Lung (tissue), 12 donors: ENCODE data around the gene MEG3. TPM values are rescaled to one million over a fixed set of nuclear protein-coding genes. Genes with fewer than 3 reads are reported as not detected.
A peak's percentile ranks its signal among the peaks of the same experiment; 100 is the strongest.

Experiments
- ATAC-seq: fragments of 200-7000 bp; cut with Tn5 transposase; one replicate; pipeline ENCODE4 v1.9.1; 2020; ENCODE audit warnings: moderate number of reproducible peaks; ENCODE audit not compliant: insufficient read depth, low FRiP score
- DNase-seq, 3 donors: peaks; one replicate each; pipeline ENCODE4 v3.0.0-alpha.2; 2013 to 2017
- H3K27ac ChIP-seq, 2 donors: one replicate each; pipeline ENCODE4 v1.5.1; 2013; ENCODE audit warnings: mild to moderate bottlenecking in 2 of 2, moderate library complexity in 2 of 2, control low read depth in 1 of 2, inconsistent platforms in 1 of 2, low read depth in 1 of 2, low read length in 1 of 2
- H3K27me3 ChIP-seq, 3 donors: one replicate each; pipeline ENCODE4 v1.5.1; 2013; ENCODE audit warnings: low read length in 2 of 3; ENCODE audit not compliant: control insufficient read depth in 3 of 3, insufficient read depth in 3 of 3
- H3K36me3 ChIP-seq, 4 donors: one replicate each; pipeline ENCODE4 v1.5.1; 2013; ENCODE audit warnings: low read length in 4 of 4, mild to moderate bottlenecking in 1 of 4, moderate library complexity in 1 of 4; ENCODE audit not compliant: control insufficient read depth in 4 of 4, insufficient read depth in 4 of 4
- H3K4me1 ChIP-seq, 5 donors: one replicate each; pipeline ENCODE4 v1.5.1; 2013; ENCODE audit warnings: low read length in 5 of 5, mild to moderate bottlenecking in 2 of 5, moderate library complexity in 1 of 5; ENCODE audit not compliant: control insufficient read depth in 5 of 5, insufficient read depth in 5 of 5
- H3K4me3 ChIP-seq: one replicate; pipeline ENCODE4 v1.5.1; 2013; ENCODE audit warnings: mild to moderate bottlenecking, control low read depth, moderate library complexity
- H3K9ac ChIP-seq, 2 donors: one replicate each; pipeline ENCODE4 v1.5.1; 2013; ENCODE audit warnings: low read length in 2 of 2, control low read depth in 1 of 2; ENCODE audit not compliant: insufficient read depth in 1 of 2
- H3K9me3 ChIP-seq, 4 donors: one replicate each; pipeline ENCODE4 v1.5.1; 2013; ENCODE audit warnings: low read length in 3 of 4, mild to moderate bottlenecking in 1 of 4, moderate library complexity in 1 of 4; ENCODE audit not compliant: control insufficient read depth in 4 of 4, insufficient read depth in 3 of 4
- WGBS, 2 donors: extraction: QIAGEN DNeasy Blood & Tissue Kit; methylation state at CpG; one replicate each; pipeline ENCODE4 v1.1.7; 2013; 5-methylcytosine and 5-hydroxymethylcytosine counted together
- polyA plus RNA-seq, 2 donors: library from polyadenylated mRNA; stranded (reverse); fragments of 200-250 nt; gene quantifications; one replicate each; pipeline ENCODE4 v1.2.1, GENCODE V29; 2013
- total RNA-seq, 2 donors: library from RNA; depleted of rRNA in 1 of 2; stranded (reverse); fragments of >200 nt in 1 of 2; gene quantifications; one replicate each; pipeline ENCODE4 v1.2.1, GENCODE V29; 2014 to 2021
- TF ChIP-seq, protein P1 (sequence below): IDR thresholded peaks from 2 replicates; pipeline ENCODE4 v1.5.1; 2012; ENCODE audit warnings: mild to moderate bottlenecking; ENCODE audit errors: control extremely low read depth, extremely low read depth
- donor health status: control.
- donor health status: control.
- donor health status: Bipolar disorder and iron deficiency.
- donor health status: healthy.
- donor health status: DM: yes; HTN: yes; CAD: no.

Gene MEG3
- total and polyA plus RNA-seq, 4 donors, result 5.9 to 267 (median 14.8) TPM

- peaks cover 0 to 11% (median 0%) of the 10 kb centered on the region in 4 donors for H3K9me3 ChIP-seq
- TF ChIP-seq, protein P1, sequence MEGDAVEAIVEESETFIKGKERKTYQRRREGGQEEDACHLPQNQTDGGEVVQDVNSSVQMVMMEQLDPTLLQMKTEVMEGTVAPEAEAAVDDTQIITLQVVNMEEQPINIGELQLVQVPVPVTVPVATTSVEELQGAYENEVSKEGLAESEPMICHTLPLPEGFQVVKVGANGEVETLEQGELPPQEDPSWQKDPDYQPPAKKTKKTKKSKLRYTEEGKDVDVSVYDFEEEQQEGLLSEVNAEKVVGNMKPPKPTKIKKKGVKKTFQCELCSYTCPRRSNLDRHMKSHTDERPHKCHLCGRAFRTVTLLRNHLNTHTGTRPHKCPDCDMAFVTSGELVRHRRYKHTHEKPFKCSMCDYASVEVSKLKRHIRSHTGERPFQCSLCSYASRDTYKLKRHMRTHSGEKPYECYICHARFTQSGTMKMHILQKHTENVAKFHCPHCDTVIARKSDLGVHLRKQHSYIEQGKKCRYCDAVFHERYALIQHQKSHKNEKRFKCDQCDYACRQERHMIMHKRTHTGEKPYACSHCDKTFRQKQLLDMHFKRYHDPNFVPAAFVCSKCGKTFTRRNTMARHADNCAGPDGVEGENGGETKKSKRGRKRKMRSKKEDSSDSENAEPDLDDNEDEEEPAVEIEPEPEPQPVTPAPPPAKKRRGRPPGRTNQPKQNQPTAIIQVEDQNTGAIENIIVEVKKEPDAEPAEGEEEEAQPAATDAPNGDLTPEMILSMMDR, result no peak
- DNase-seq (peak in 1 of 3 donors; percentile 24), ATAC-seq (no peak)
- WGBS, 2 donors, result 56 to 57% methylated on average over 15 of the region's 15 CpGs
- H3K27ac ChIP-seq, result no peak overlapping the region
- H3K27me3 ChIP-seq, result peaks cover 0 to 61% (median 0%) of the 10 kb centered on the region in 3 donors
- no peak overlapping the region for H3K4me3 ChIP-seq
- no peak overlapping the region for H3K9ac ChIP-seq
- peaks cover 0 to 6% (median 2%) of the 10 kb centered on the region in 4 donors for H3K36me3 ChIP-seq
- peaks cover 0 to 41% (median 8%) of the 10 kb centered on the region in 5 donors for H3K4me1 ChIP-seq
Measured at GRCh38 chr14:100900837-100901390, 75.0 kb downstream of the MEG3 start.

- Histone ChIP-seq H3K27me3 (peaks cover 0 to 64% (median 0%) of the 10 kb centered on the region in 3 donors), H3K4me1 (peaks cover 0 to 40% (median 8%) of the 10 kb centered on the region in 5 donors), H3K36me3 (peaks cover 0 to 6% (median 2%) of the 10 kb centered on the region in 4 donors), H3K27ac (no peak overlapping the region), H3K4me3 (no peak overlapping the region), H3K9ac (no peak overlapping the region), H3K9me3 (peaks cover 0 to 11% (median 0%) of the 10 kb centered on the region in 4 donors)
- no peak for DNase-seq
- 90 to 94% methylated on average over 10 to 12 of the region's 12 CpGs for WGBS, 2 donors
- ATAC-seq, result no peak
- TF ChIP-seq, protein P1, result no peak
Measured at GRCh38 chr14:100901391-100902183, 75.7 kb downstream of the MEG3 start.

GRCh38 chr14:100902295-100903133 is 76.6 kb downstream of the MEG3 start:
- H3K9ac ChIP-seq, result no peak overlapping the region
- TF ChIP-seq, protein P1, result no peak
- H3K4me1 ChIP-seq, result peaks cover 0 to 32% (median 8%) of the 10 kb centered on the region in 5 donors
- H3K36me3 ChIP-seq, result peaks cover 0 to 6% (median 2%) of the 10 kb centered on the region in 4 donors
- no peak overlapping the region for H3K4me3 ChIP-seq
- ATAC-seq, result no peak
- peaks cover 0 to 68% (median 0%) of the 10 kb centered on the region in 3 donors for H3K27me3 ChIP-seq
- peaks cover 0 to 11% (median 0%) of the 10 kb centered on the region in 4 donors for H3K9me3 ChIP-seq
- H3K27ac ChIP-seq, result no peak overlapping the region
- WGBS, 2 donors, result 62 to 76% methylated on average over 18 of the region's 18 CpGs
- peak in 2 of 3 donors; percentile 48 to 58 for DNase-seq
